Fibroblast of the aortic adventitia (primary cell): ENCODE measurements around the gene FANCD2OS. TPM values are rescaled to one million over a fixed set of nuclear protein-coding genes. Genes with fewer than 3 reads are reported as not detected.

Experiments
- DNase-seq: peaks from one replicate; pipeline ENCODE4 v3.0.0-alpha.2; 2010; ENCODE audit warnings: low read depth
- H3K4me3 ChIP-seq: 2 replicates; pipeline ENCODE4 v1.5.1; 2011; ENCODE audit warnings: low read depth, mild to moderate bottlenecking, control low read depth, low read length, moderate library complexity
- CTCF ChIP-seq: IDR thresholded peaks from 2 replicates; pipeline ENCODE4 v1.5.1; 2011; ENCODE audit warnings: mild to moderate bottlenecking, low read length, control low read depth, inconsistent platforms; ENCODE audit not compliant: insufficient read depth
- total RNA-seq: library from RNA; depleted of rRNA; stranded (reverse); fragments of >200 nt; gene quantifications from 2 replicates; pipeline ENCODE4 v1.2.3, GENCODE V29; 2012; ENCODE audit warnings: low replicate concordance

The FANCD2OS gene
- not detected in 2 replicates for total RNA-seq

GRCh38 chr3:10108091-10108490 lies at the start of gene FANCD2OS:
Gene FANCD2OS (minus strand): TSS chr3:10108255. CDS start chr3:10104774, 3,481 bp downstream.
- TF ChIP-seq CTCF = no peak
- no peak within 1 kb of the TSS for H3K4me3 ChIP-seq
- DNase-seq = no peak

- no peak for TF ChIP-seq CTCF
- H3K4me3 ChIP-seq = no peak overlapping the region
- DNase-seq = no peak
These were observed 49.0 kb upstream of the FANCD2OS start for GRCh38 chr3:10157031-10157430.

- H3K4me3 ChIP-seq = no peak overlapping the region
- no peak for TF ChIP-seq CTCF
- DNase-seq = no peak
These were observed 47.6 kb upstream of the FANCD2OS start for GRCh38 chr3:10155658-10156057.

- DNase-seq = no peak
- no peak overlapping the region for H3K4me3 ChIP-seq
- no peak for TF ChIP-seq CTCF
These were observed 47.0 kb upstream of the FANCD2OS start for GRCh38 chr3:10155123-10155472.

GRCh38 chr3:10154335-10155122 lies 46.5 kb upstream of the FANCD2OS start:
- no peak for DNase-seq
- no peak for TF ChIP-seq CTCF
- H3K4me3 ChIP-seq = no peak overlapping the region

- no peak overlapping the region for H3K4me3 ChIP-seq
- no peak for TF ChIP-seq CTCF
- DNase-seq = no peak
These were observed 42.9 kb upstream of the FANCD2OS start for GRCh38 chr3:10150987-10151386.

GRCh38 chr3:10149226-10149625 lies 41.2 kb upstream of the FANCD2OS start:
- no peak overlapping the region for H3K4me3 ChIP-seq
- DNase-seq = no peak
- no peak for TF ChIP-seq CTCF
